HG03175 (cell line): ENCODE results near the gene TAF11.
"Not testable (repeated sequence)": the region's sequence is repeated elsewhere in the genome, so short reads cannot be mapped to it uniquely, and the experiment has no call there.

Experiments
- ATAC-seq: cut with Tn5 transposase; IDR thresholded peaks from one replicate; pipeline ENCODE4 v1.9.1; 2021; ENCODE audit warnings: mild to moderate bottlenecking, moderate library complexity; ENCODE audit not compliant: unreplicated experiment

The TAF11 gene

GRCh38 chr6:34887753-34888513, at the start of gene TAF11:
TAF11 (minus strand) TSS chr6:34888042; CDS start chr6:34887957, 85 bp downstream.
- peak; percentile 75 for ATAC-seq

DNA sequence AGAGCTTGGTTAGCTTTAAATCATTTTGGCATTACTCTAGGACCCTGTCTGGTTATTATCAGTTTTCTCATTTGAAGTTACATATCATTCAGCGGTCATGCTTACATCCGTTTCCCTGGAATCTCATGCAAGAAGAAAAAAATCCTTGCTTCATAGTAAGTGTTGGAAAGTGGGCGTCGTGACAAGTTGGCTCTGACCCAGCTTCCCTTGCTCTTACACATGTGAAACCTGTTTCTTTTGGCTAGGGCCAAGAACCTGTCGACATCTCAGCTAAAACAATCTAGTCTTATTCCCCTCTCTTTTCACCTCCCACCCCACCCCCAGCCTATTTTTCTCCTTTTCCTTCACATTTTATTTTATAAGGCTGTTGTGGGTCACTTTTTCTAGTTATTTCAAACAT, 46.7 kb upstream of the TAF11 start:
- ATAC-seq, result no peak

DNA sequence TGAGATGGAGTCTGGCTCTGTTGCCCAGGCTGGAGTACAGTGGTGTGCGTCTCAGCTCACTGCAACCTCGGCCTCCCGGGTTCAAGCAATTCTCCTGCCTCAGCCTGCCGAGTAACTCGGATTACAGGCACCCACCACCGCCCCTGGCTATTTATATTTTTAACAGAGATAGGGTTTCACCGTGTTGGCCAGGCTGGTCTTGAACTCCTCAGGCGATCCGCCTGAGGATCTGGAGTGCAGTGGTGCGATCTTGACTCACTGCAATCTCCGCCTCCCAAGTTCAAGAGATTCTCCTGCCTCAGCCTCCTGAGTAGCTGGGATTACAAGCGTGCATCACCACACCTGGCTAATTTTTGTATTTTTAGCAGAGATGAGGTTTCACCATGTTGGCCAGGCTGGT, 44.4 kb upstream of the TAF11 start:
- ATAC-seq, result not testable (repeated sequence)

DNA sequence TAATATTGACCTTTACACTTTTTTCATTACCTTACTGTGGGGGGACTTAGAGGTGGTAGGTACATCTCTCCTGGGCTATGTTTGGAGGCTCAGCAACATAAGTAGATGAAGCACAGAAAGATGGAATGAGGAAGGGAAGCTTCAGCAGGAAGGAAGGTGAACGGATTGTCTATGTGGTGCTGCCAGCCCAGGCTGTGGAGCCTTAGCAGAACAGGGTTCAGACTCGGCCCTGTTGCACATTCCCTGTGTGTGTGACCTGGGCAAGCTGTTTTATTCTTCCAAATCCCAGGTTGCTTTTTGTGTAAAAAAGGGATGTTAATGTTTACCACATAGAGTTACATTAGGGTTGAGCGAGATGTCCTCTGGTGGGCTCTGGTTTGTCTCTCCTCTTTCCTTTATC, 42.4 kb upstream of the TAF11 start:
- no peak for ATAC-seq

DNA sequence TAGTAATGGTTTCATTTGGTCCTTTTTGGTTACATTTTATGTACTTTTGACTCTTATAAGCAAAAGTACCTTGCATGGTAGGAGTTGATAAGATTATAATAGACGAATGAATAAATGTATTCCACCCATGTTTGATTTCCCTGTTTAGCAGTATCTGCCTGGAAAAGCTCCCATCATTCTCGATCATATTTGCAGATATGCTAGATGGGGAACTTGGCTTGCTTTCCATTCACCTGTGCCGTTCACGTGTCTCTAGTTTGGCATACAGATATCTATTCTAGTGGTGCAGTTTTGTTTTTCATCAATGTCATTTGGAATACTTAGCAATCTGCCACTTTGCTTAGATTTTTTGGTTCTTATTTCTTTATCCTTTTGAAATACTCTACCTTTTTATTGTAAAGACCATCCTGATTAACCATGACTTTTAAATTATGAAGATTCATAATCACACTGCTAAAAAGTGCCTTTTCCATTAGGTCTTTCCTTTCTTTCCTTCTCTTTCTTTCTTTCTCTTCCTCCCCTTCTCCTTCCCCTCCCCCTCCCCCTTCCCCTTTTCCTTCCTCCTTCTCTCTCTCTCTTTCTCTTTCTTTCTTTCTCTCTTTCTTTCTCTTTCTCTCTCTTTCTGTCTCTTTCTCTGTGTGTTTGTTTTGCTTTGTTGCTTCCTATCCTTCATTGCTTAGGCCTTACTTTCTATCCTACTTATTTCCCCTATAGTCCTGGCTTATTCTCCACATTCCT, 41.6 kb upstream of the TAF11 start:
- no peak for ATAC-seq

DNA sequence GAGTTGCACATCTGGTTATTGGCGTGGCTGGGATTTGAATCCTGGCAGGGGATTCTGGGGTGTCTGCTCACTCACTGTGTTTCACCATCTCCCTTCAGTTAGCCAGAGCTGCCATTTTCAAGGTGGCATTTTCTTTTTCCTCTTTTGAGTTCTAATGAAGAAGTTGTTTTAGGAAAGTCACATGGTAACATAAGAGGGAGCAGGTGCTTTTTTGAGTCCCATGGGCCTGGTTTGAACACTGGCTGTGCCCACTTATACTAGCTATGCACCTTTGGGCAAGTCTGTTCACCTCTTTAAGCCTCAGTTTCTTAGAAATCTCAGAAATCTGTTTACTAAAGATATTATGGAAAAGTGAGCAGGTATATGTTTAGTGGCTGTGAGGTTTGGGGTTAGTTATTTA, 40.9 kb upstream of the TAF11 start:
- ATAC-seq, result no peak

- no peak for ATAC-seq
Measured at GRCh38 chr6:34928220-34928619, 40.4 kb upstream of the TAF11 start.

GRCh38 chr6:34926655-34927054, 38.8 kb upstream of the TAF11 start:
- ATAC-seq, result no peak

GRCh38 chr6:34924831-34925625, 37.2 kb upstream of the TAF11 start:
- ATAC-seq, result no peak

DNA sequence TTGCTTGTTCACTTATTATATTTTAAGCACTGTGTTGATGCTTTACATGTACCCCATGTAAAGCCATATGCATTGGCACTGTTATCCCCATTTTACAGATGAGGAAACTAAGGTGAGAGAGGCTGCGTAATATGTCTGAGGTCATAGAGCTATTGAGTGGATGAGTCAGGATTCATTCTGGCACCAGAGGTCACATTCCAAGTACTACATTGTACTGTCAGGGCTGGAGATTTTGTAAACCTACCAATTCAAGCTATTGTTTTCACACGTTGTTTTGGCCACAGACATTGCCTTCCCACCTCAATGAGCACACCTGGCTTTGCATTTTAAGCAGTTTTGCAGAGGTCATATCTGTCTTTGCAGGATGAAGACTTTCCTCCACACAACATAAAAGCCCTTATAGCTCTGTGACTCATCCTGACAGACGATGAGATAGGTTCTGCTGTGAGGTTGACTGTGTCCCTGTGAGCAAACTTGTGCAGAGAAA, 34.4 kb upstream of the TAF11 start:
- ATAC-seq, result no peak

GRCh38 chr6:34920097-34920496, 32.3 kb upstream of the TAF11 start:
- ATAC-seq, result no peak

GRCh38 chr6:34919651-34920050, 31.8 kb upstream of the TAF11 start:
- ATAC-seq, result no peak

- ATAC-seq, result no peak
Measured at GRCh38 chr6:34917626-34918285, 29.9 kb upstream of the TAF11 start.

GRCh38 chr6:34916348-34916967, 28.6 kb upstream of the TAF11 start:
- ATAC-seq, result no peak

DNA sequence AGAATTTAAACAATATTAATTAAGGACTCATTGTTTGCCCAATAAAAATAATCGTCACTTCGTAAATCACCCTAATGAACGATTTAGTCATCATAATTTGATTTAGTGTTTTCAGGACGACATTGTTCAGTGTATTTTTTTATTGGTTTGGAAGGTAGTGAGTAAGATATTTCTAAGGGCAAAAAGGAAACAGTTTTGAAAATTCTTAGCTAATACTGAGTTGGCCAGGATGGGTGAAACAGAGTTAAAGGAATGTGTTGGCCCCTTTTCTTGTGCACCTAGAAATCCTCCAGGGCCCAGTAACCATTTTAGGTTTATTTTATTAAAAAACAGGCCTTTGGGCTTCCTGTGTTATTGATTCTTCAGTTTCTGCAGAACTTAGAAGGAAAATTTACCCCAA, 26.5 kb upstream of the TAF11 start:
- no peak for ATAC-seq

DNA sequence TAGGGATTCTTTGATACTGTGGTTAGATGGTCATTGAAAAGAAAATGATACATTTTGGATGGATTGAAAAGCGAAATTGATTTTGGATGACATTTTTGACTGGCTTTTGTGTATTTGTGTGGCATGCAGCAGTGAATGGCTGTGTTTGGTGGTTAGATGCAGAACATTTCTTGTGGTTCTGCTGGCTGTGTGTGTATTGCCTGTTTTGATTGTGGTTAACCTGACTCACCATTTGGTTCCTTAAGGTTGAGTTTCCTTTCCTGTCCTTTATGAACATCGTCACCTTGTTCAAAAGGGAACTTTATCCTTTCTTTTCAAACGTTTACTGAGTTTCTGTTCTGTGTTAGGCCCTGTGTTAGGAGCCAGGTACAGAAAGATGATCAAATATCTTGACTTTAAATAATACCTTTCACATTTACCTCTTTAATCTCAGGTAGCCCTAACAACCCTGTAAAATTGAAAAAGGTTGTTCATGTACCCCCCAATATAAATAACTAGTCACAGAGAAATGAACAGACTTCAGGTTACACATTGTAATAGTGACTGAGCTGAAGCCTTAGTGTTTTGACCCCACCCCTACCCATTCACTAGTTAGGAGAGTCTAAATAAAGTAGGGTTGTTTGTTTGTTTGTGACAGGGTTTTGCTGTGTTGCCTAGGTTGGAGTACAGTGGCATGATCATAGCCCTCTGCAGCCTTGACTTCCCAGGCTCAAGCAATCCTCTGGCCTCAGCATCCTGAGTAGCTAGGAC, 25.0 kb upstream of the TAF11 start:
- ATAC-seq, result peak; percentile 70

DNA sequence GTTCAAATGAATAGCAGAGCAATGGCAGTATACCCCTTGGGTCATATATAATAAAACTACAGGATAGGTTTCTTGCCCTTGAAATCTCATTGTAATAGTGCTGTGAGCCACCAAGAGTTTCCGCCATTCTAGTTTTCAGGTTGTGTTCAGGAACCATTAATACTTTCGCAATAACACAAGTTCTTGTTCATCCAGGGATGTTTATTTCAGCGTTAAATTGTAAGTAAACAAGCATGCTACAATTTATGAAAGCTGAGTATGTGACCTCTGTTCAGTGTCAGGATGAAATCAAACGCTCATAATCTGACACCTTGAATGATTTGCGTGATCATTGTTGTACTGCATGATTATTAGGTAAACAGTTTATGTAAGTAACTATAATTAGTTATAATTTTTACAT, 24.0 kb upstream of the TAF11 start:
- no peak for ATAC-seq

- no peak for ATAC-seq
Measured at GRCh38 chr6:34909320-34909883, 21.6 kb upstream of the TAF11 start.

DNA sequence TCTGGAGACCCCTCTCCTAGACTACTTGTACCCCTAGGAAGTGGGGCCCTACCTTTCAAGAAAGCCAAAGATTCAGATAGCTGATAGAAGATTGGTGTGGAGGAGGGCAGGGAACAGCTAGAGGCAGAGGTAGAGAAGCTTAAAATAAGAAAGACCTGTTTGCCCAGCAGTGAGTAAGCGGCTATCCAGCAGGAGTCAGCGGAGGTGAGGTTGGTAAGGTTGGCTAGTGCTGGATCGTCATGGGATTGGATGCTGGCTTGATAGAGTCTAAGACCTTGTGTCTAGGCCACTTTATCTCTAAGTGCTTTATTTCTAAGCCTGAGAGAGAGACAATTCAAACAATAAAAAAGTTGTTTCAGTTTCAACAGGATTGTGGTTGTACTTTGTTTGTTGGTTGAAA, 20.4 kb upstream of the TAF11 start:
- ATAC-seq, result no peak
